Measurements from ENCODE around the gene BRD2. TPM values are rescaled to one million over a fixed set of nuclear protein-coding genes. Genes with fewer than 3 reads are reported as not detected.
"Not testable (repeated sequence)": the region's sequence is repeated elsewhere in the genome, so short reads cannot be mapped to it uniquely, and the experiment has no call there.

Gene BRD2
- total RNA-seq, 2 donors from 2014 or later: 409 to 459 TPM

- H3K9me3 ChIP-seq (ENCODE audit: control insufficient read depth, low read length, poor library complexity, severe bottlenecking); H3K27me3 Mint-ChIP-seq; DNase-seq; H3K36me3 Mint-ChIP-seq (ENCODE audit: low read depth); ATAC-seq; H3K27ac Mint-ChIP-seq: not testable (repeated sequence)
- Mint-ChIP-seq H3K4me3 (peak overlapping the region; percentile 15), H3K4me1 (peaks cover 55% of the 10 kb centered on the region)
These were observed 25.8 kb upstream of the BRD2 start for GRCh38 chr6:32942555-32943123.

- DNase-seq (no peak), ATAC-seq (peak; percentile 49)
- H3K36me3 Mint-ChIP-seq (ENCODE audit: low read depth): no peaks in the 10 kb centered on the region
- peak overlapping the region; percentile 84 for H3K27ac Mint-ChIP-seq
- H3K4me3 Mint-ChIP-seq: peak overlapping the region; percentile 84
- no peaks in the 10 kb centered on the region for H3K27me3 Mint-ChIP-seq
- H3K4me1 Mint-ChIP-seq: peaks cover 54% of the 10 kb centered on the region
- H3K9me3 ChIP-seq (ENCODE audit: control insufficient read depth, low read length, poor library complexity, severe bottlenecking): no peaks in the 10 kb centered on the region
These were observed 24.3 kb upstream of the BRD2 start for GRCh38 chr6:32943864-32944649.

- peak; percentile 20 for ATAC-seq
- no peak for DNase-seq
- H3K27ac Mint-ChIP-seq: peak overlapping the region; percentile 84
- H3K4me3 Mint-ChIP-seq: peak overlapping the region; percentile 84
- peaks cover 51% of the 10 kb centered on the region for H3K4me1 Mint-ChIP-seq
- no peaks in the 10 kb centered on the region for H3K9me3 ChIP-seq (ENCODE audit: control insufficient read depth, low read length, poor library complexity, severe bottlenecking)
- H3K27me3 Mint-ChIP-seq: no peaks in the 10 kb centered on the region
- H3K36me3 Mint-ChIP-seq (ENCODE audit: low read depth): no peaks in the 10 kb centered on the region
These were observed 23.2 kb upstream of the BRD2 start for GRCh38 chr6:32945108-32945760.

GRCh38 chr6:32945953-32946352 lies 22.4 kb upstream of the BRD2 start:
- ATAC-seq (no peak), DNase-seq (no peak)
- Mint-ChIP-seq H3K4me1 (peaks cover 46% of the 10 kb centered on the region), H3K27ac (no peak overlapping the region), H3K4me3 (no peak overlapping the region), H3K27me3 (no peaks in the 10 kb centered on the region), H3K36me3 (ENCODE audit: low read depth) (no peaks in the 10 kb centered on the region)
- H3K9me3 ChIP-seq (ENCODE audit: control insufficient read depth, low read length, poor library complexity, severe bottlenecking): no peaks in the 10 kb centered on the region

- ATAC-seq (no peak), DNase-seq (no peak)
- H3K4me1 Mint-ChIP-seq: peaks cover 40% of the 10 kb centered on the region
- H3K9me3 ChIP-seq (ENCODE audit: control insufficient read depth, low read length, poor library complexity, severe bottlenecking): no peaks in the 10 kb centered on the region
- H3K27ac Mint-ChIP-seq: peak overlapping the region; percentile 81
- H3K36me3 Mint-ChIP-seq (ENCODE audit: low read depth): no peaks in the 10 kb centered on the region
- H3K4me3 Mint-ChIP-seq: no peak overlapping the region
- H3K27me3 Mint-ChIP-seq: no peaks in the 10 kb centered on the region
These were observed 21.5 kb upstream of the BRD2 start for GRCh38 chr6:32946893-32947292.

GRCh38 chr6:32947552-32948465 lies 20.6 kb upstream of the BRD2 start:
- peak; percentile 39 for ATAC-seq
- no peak for DNase-seq
- Mint-ChIP-seq H3K4me1 (peaks cover 38% of the 10 kb centered on the region), H3K27me3 (no peaks in the 10 kb centered on the region), H3K4me3 (no peak overlapping the region), H3K36me3 (ENCODE audit: low read depth) (no peaks in the 10 kb centered on the region), H3K27ac (no peak overlapping the region)
- H3K9me3 ChIP-seq (ENCODE audit: control insufficient read depth, low read length, poor library complexity, severe bottlenecking): no peaks in the 10 kb centered on the region

GRCh38 chr6:32949113-32949512 lies 19.3 kb upstream of the BRD2 start:
- no peak for ATAC-seq
- H3K36me3 Mint-ChIP-seq (ENCODE audit: low read depth): no peaks in the 10 kb centered on the region
- no peaks in the 10 kb centered on the region for H3K27me3 Mint-ChIP-seq
- H3K4me3 Mint-ChIP-seq: no peak overlapping the region
- no peaks in the 10 kb centered on the region for H3K9me3 ChIP-seq (ENCODE audit: control insufficient read depth, low read length, poor library complexity, severe bottlenecking)
- DNase-seq: no peak
- H3K27ac Mint-ChIP-seq: no peak overlapping the region
- peaks cover 40% of the 10 kb centered on the region for H3K4me1 Mint-ChIP-seq

- H3K4me3 Mint-ChIP-seq: no peak overlapping the region
- peaks cover 38% of the 10 kb centered on the region for H3K4me1 Mint-ChIP-seq
- no peaks in the 10 kb centered on the region for H3K36me3 Mint-ChIP-seq (ENCODE audit: low read depth)
- no peaks in the 10 kb centered on the region for H3K9me3 ChIP-seq (ENCODE audit: control insufficient read depth, low read length, poor library complexity, severe bottlenecking)
- peak overlapping the region; percentile 45 for H3K27ac Mint-ChIP-seq
- ATAC-seq (no peak), DNase-seq (no peak)
- no peaks in the 10 kb centered on the region for H3K27me3 Mint-ChIP-seq
These were observed 18.4 kb upstream of the BRD2 start for GRCh38 chr6:32950010-32950409.

GRCh38 chr6:32950449-32950848 lies 17.9 kb upstream of the BRD2 start:
- H3K27me3 Mint-ChIP-seq: no peaks in the 10 kb centered on the region
- H3K36me3 Mint-ChIP-seq (ENCODE audit: low read depth): peaks cover 3% of the 10 kb centered on the region
- H3K4me3 Mint-ChIP-seq: no peak overlapping the region
- H3K27ac Mint-ChIP-seq: peak overlapping the region; percentile 45
- DNase-seq: no peak
- peaks cover 39% of the 10 kb centered on the region for H3K4me1 Mint-ChIP-seq
- no peak for ATAC-seq
- no peaks in the 10 kb centered on the region for H3K9me3 ChIP-seq (ENCODE audit: control insufficient read depth, low read length, poor library complexity, severe bottlenecking)

- no peaks in the 10 kb centered on the region for H3K27me3 Mint-ChIP-seq
- peaks cover 40% of the 10 kb centered on the region for H3K4me1 Mint-ChIP-seq
- DNase-seq (peak; percentile 49 to 62 (median 49)), ATAC-seq (peak; percentile 97)
- peak within 1 kb of the TSS; percentile 83 for H3K4me3 Mint-ChIP-seq
- H3K36me3 Mint-ChIP-seq (ENCODE audit: low read depth): peaks cover 3% of the 10 kb centered on the region
- peak within 1 kb of the TSS; percentile 86 for H3K27ac Mint-ChIP-seq
- H3K9me3 ChIP-seq (ENCODE audit: control insufficient read depth, low read length, poor library complexity, severe bottlenecking): no peaks in the 10 kb centered on the region
These were observed 15.3 kb upstream of the BRD2 start, which contains the start of gene HLA-DMA for GRCh38 chr6:32952817-32953739. Gene HLA-DMA, minus strand, starts transcription at chr6:32953097. Its CDS starts 61 bp downstream, at chr6:32953036.

GRCh38 chr6:32953775-32954174 lies 14.6 kb upstream of the BRD2 start:
- ATAC-seq (no peak), DNase-seq (no peak)
- Mint-ChIP-seq H3K36me3 (ENCODE audit: low read depth) (peaks cover 3% of the 10 kb centered on the region), H3K4me1 (peaks cover 40% of the 10 kb centered on the region), H3K27me3 (no peaks in the 10 kb centered on the region), H3K27ac (peak overlapping the region; percentile 86), H3K4me3 (peak overlapping the region; percentile 83)
- H3K9me3 ChIP-seq (ENCODE audit: control insufficient read depth, low read length, poor library complexity, severe bottlenecking): no peaks in the 10 kb centered on the region

GRCh38 chr6:32954267-32954666 lies 14.1 kb upstream of the BRD2 start:
- DNase-seq (no peak), ATAC-seq (no peak)
- no peaks in the 10 kb centered on the region for H3K9me3 ChIP-seq (ENCODE audit: control insufficient read depth, low read length, poor library complexity, severe bottlenecking)
- H3K27me3 Mint-ChIP-seq: no peaks in the 10 kb centered on the region
- H3K27ac Mint-ChIP-seq: peak overlapping the region; percentile 86
- peaks cover 37% of the 10 kb centered on the region for H3K4me1 Mint-ChIP-seq
- peaks cover 3% of the 10 kb centered on the region for H3K36me3 Mint-ChIP-seq (ENCODE audit: low read depth)
- H3K4me3 Mint-ChIP-seq: no peak overlapping the region

Data from T-helper 17 cell (primary cell).